Natural killer cell treated with Interleukin-12 subunit alpha and Interleukin-12 subunit beta and Interleukin-15 and Interleukin-18, amount 100 ng/mL, for 72 hours (primary cell): ENCODE data around the gene CARM1. TPM values are rescaled to one million over a fixed set of nuclear protein-coding genes. Genes with fewer than 3 reads are reported as not detected.
"Not testable (repeated sequence)": the region's sequence is repeated elsewhere in the genome, so short reads cannot be mapped to it uniquely, and the experiment has no call there.

ENCODE experiments used
- ATAC-seq, 2 donors: fragments of 150-1000 bp; cut with Tn5 transposase in 1 of 2; sonication (Bioruptor Pico), chemical (Tn5 transposase) in 1 of 2; 2 replicates each; pipeline ENCODE4 v1.10.0; 2021
- DNase-seq: peaks from one replicate; pipeline ENCODE4 v3.0.0; 2022; ENCODE audit warnings: low spot score
- H3K27ac Mint-ChIP-seq, 2 donors: 1 replicate in 1 of 2; 2 replicates in 1 of 2; pipeline ENCODE4 v1.8.0; 2022; ENCODE audit warnings: mixed read lengths in 2 of 2, mild to moderate bottlenecking in 1 of 2, moderate library complexity in 1 of 2
- H3K27me3 Mint-ChIP-seq, 2 donors: 1 replicate in 1 of 2; 2 replicates in 1 of 2; pipeline ENCODE4 v1.8.0; 2022; ENCODE audit warnings: mixed read lengths in 2 of 2
- H3K36me3 Mint-ChIP-seq: one replicate; pipeline ENCODE4 v1.8.0; 2022; ENCODE audit warnings: mixed read lengths
- H3K4me1 Mint-ChIP-seq, 2 donors: 1 replicate in 1 of 2; 2 replicates in 1 of 2; pipeline ENCODE4 v1.8.0; 2022; ENCODE audit warnings: low read depth in 2 of 2, mixed read lengths in 2 of 2, mild to moderate bottlenecking in 1 of 2
- H3K4me3 Mint-ChIP-seq: one replicate; pipeline ENCODE4 v1.8.0; 2022; ENCODE audit warnings: mixed read lengths
- H3K9me3 Mint-ChIP-seq: 2 replicates; pipeline ENCODE4 v1.8.0; 2022; ENCODE audit warnings: mixed read lengths
- total RNA-seq, 2 donors: library from RNA; stranded (reverse); gene quantifications; one replicate each; pipeline ENCODE4 v1.2.3, GENCODE V29; 2022

Gene CARM1
- total RNA-seq, 2 donors from 2014 or later: 48.4 to 60.0 TPM

DNA sequence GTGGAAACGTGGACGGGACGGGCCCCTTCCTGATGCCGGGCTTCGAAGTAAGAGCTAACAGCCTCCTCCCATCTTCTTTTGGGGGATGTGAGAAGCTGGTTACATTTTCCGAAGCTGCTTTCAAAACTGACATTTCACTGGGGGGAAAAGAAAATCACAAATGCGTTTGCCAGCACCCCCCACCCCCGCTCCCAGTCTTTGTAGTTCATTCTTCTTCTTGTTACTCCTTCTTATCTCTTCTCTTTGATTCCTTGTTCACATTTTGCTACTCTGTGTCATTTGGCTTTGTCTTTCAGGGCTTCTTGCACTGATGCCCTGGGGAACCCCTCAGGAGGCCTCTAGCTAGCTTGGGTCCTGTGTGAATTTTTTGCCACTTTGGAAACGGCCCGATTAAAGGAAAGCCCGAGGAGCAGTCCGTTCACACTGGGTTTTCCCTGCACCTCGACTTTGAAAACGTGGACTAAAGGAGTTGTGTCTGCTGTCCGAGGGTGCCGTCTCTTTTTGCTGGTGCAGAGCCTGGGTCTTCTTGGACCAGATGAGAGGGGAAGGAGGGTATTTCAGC, 1.3 kb downstream of the CARM1 start:
- ATAC-seq (no peak), DNase-seq (no peak)
- H3K27ac Mint-ChIP-seq: peak overlapping the region; percentile 62 to 87
- H3K36me3 Mint-ChIP-seq: no peaks in the 10 kb centered on the region
- no peaks in the 10 kb centered on the region for H3K9me3 Mint-ChIP-seq
- H3K4me3 Mint-ChIP-seq: peak overlapping the region; percentile 86
- no peaks in the 10 kb centered on the region for H3K27me3 Mint-ChIP-seq
- peaks cover 27 to 32% of the 10 kb centered on the region in 2 donors for H3K4me1 Mint-ChIP-seq

DNA sequence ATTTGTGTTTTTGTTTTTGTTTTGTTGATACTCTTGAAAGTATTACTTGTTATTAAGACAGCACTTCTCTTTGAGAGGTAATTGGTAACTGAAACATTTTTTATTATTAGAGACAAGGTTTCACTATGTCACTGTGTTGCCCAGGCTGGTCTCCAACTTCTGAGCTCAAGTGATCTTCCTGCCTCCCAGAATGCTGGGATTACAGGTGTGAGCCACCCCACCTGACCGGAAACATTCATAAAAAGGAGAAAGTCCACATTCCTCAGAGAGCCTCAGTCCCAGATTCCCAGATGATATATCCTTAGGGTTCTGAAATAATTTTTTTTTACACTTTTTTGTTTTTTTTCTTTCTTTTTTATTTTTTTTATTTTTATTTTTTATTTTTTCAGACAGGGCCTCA, 2.7 kb downstream of the CARM1 start:
- peaks cover 31 to 32% of the 10 kb centered on the region in 2 donors for H3K4me1 Mint-ChIP-seq
- DNase-seq (no peak), ATAC-seq (no peak)
- no peak overlapping the region for H3K27ac Mint-ChIP-seq
- H3K9me3 Mint-ChIP-seq: no peaks in the 10 kb centered on the region
- no peaks in the 10 kb centered on the region for H3K36me3 Mint-ChIP-seq
- no peaks in the 10 kb centered on the region for H3K27me3 Mint-ChIP-seq
- H3K4me3 Mint-ChIP-seq: no peak overlapping the region

DNA sequence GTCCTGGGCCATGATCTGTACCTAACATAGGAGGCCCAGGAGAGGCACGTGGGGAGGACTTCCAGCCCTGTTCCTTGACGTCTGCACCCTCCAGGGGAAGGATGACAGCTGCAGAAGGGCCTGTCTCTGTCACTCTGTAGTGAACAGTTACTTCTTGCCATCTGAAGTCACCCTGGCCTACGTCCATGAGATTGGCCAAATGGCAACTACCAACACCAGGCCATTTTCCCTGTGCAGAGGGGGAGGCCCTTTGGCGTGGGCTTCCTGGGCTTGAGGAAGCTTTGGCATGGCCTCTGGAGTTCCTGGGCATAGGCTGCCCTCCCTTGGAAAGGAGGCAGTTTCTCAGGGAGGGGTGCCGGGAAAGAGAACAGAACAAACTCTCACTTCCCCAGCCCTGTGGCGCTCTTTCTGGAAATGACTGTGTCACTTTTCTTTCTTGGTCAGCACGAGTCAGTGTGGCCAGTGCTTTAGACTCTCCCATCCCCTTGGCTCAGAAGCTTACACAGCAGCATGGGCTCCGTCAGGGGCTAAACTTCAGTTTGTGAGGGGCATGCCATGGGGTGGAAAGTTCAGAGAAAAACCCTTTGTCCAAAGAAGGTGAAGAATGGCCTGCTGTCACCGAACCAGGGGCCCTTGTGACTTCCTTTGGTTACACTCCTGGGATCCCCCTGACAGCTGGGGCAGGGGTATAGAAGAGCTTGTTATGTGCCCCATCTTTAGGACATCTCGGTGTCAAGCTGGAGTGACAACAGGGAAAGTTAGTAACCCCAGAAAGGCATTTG, 5.3 kb downstream of the CARM1 start:
- Mint-ChIP-seq H3K9me3 (no peaks in the 10 kb centered on the region), H3K4me3 (peak overlapping the region; percentile 60)
- ATAC-seq: peak; percentile 80 to 83

DNA sequence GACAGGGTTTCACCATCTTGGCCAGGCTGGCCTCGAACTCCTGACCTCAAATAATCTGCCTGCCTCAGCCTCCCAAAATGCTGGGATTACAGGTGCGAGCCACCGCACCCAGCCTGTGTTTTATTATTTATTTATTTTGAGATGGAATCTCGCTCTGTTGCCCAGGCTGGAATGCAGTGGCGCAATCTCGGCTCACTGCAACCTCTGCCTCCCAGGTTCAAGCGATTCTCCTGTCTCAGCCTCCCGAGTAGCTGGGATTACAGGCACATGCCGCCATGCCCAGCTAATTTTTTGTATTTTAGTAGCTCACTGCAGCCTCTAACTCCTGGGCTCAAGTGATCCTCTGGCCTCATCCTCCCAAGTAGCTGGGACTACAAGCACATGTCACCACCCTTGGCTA, 6.3 kb downstream of the CARM1 start:
- Mint-ChIP-seq H3K27ac (peak overlapping the region; percentile 59 to 89), H3K4me3 (peak overlapping the region; percentile 71), H3K4me1 (peaks cover 26 to 29% of the 10 kb centered on the region in 2 donors)
- DNase-seq, ATAC-seq, H3K36me3 Mint-ChIP-seq, H3K27me3 Mint-ChIP-seq, H3K9me3 Mint-ChIP-seq: not testable (repeated sequence)

More for the DNA sequence above, 5.3 kb downstream of the CARM1 start:
- Mint-ChIP-seq H3K36me3 (no peaks in the 10 kb centered on the region), H3K27ac (peak overlapping the region; percentile 59 to 79), H3K27me3 (no peaks in the 10 kb centered on the region), H3K4me1 (peaks cover 31 to 33% of the 10 kb centered on the region in 2 donors)
- DNase-seq: peak; percentile 67

DNA sequence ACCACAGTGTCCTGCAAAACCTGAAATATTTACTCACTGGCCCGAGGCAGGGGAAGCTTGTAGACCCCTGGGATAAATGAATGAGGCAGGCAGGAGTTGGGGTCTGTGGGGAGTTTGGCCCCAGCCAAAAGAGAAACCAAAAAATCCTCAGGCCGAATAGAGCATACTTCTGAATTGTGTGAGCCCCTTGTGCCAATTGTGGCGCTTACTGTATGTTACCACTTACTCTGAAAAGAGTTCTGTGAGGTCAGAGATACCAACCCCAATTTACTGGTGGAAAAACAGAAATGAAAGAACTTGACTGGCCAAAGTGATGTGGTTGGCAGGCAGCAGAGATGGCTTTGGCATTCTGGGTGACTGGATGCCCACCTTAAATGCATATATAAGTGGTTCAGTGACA, 6.9 kb downstream of the CARM1 start:
- DNase-seq (no peak), ATAC-seq (no peak)
- Mint-ChIP-seq H3K27ac (peak overlapping the region; percentile 54 to 89), H3K27me3 (no peaks in the 10 kb centered on the region), H3K4me1 (peaks cover 23 to 25% of the 10 kb centered on the region in 2 donors), H3K4me3 (peak overlapping the region; percentile 71), H3K9me3 (no peaks in the 10 kb centered on the region), H3K36me3 (no peaks in the 10 kb centered on the region)

DNA sequence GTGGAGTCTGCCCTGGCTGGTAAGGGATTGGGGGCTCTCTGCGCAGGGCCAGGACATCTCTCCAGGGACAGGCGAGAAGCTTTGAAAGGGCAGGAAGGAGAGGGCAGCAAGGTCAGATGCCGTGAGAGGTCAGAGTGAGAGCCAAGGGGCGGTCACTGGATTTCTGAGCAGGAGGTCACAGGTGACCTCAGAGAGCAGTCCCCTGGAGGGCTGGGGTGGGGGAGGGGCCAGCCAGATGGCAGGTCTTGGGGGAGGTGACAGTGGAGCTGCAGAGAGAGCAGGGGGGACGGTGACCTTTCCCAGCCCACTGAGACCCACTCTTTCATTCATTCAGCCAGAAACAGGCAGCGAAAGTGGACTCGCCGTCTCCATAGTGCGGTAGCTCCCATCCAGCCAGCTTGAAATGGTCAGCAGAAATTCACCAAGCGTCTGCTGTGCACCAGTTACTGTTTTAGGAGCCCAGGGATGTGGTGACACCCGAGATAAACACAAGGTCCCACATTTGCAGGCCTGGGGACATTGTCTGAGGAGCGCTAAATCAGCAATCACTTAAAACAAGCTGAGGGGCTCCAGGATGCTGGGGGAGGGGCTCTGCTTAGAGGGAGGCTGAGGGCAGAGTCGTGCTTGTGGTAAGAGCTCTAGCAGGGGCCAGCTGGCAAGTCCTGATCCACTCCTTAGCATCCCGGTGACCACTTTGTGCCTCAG, 10.2 kb downstream of the CARM1 start:
- no peak overlapping the region for H3K4me3 Mint-ChIP-seq
- H3K27me3 Mint-ChIP-seq: no peaks in the 10 kb centered on the region
- no peak for ATAC-seq
- H3K4me1 Mint-ChIP-seq: peaks cover 21 to 23% of the 10 kb centered on the region in 2 donors
- no peaks in the 10 kb centered on the region for H3K9me3 Mint-ChIP-seq
- no peaks in the 10 kb centered on the region for H3K36me3 Mint-ChIP-seq
- H3K27ac Mint-ChIP-seq: peak overlapping the region in 1 of 2 donors; percentile 59
- DNase-seq: no peak

DNA sequence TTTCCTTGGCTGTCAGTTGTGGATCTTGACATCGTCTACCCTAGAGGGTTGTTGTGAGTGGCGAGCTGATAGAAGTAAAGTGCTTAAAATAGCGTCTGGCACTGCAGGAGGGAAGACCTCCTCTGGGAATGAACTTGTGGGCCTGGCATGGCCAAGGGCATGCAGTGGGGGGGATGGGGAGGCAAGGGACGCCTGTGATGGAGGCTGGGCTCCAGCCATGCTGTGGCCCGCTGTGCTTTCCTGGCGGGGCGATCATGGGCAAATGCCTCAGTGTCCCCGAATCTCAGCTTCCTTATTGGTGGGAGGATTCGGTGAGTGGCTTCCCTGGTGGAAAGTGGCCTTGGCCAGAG, 10.7 kb downstream of the CARM1 start:
- no peaks in the 10 kb centered on the region for H3K9me3 Mint-ChIP-seq
- H3K36me3 Mint-ChIP-seq: no peaks in the 10 kb centered on the region
- no peaks in the 10 kb centered on the region for H3K27me3 Mint-ChIP-seq
- peaks cover 18% of the 10 kb centered on the region in 2 donors for H3K4me1 Mint-ChIP-seq
- no peak overlapping the region for H3K27ac Mint-ChIP-seq
- DNase-seq (no peak), ATAC-seq (no peak)
- no peak overlapping the region for H3K4me3 Mint-ChIP-seq

DNA sequence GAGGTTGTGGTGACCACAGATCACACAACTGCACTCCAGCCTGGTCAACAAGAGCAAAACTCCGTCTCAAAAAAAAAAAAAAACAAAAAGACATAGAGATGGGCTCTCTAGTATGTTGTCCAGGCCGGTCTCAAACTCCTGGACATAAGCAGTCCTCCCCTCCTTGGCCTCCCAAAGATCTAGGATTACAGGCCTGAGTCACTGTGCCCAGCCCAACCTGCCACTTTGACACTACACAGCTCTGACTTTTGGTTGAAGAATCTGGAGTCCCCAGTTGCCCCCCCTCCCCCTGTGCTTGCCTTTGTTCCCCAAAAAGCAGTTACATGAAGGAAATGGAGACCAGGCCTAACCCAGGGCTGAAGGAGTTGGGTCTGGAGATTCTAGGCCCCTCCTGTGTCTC, 12.9 kb downstream of the CARM1 start:
- no peaks in the 10 kb centered on the region for H3K9me3 Mint-ChIP-seq
- H3K4me1 Mint-ChIP-seq: peaks cover 3 to 8% of the 10 kb centered on the region in 2 donors

DNA sequence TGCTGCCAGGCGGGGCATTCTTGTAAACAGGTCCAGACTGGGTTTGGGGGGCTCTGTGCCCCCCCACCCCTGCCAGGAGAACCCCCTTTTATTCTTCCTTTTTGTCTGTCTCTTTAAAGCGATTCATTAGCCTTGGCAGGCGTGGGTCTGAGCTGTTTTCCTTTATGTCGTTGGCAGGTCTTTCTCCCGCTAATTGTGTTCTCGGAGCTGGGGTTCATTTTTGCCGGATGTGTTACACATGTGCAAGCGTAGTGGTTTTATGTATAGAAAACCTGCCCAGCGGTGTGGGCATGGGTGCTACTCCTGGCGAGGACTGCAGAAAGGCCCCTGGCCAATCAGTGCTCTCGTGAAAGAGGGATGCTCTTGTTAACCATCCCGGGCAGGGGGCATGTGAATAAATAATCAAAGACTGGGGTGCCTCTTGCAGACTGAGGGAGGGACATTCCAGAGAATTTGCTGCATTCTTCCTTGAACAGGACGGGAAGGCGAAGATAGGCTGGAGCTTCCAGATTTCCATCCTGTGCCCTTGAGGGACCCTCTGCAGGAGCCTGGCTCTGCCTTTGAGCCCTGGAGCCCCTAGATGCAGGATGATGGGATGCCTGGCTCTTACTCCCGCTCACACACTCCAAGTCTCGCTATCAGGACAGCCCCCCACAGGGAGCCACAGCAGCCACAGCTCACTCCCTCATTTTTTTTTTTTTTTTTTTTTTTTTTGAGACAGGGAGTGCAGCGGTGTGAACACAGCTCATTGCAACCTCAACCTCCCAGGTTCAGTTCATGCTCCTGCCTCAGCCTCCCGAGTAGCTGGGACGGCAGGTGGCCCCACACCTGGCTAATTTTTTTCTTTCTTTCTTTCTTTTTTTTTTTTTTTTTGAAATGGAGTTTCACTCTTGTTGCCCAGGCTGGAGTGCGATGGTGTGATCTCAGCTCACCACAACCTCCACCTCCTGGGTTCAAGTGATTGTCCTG, 14.1 kb downstream of the CARM1 start:
- H3K27me3 Mint-ChIP-seq: no peaks in the 10 kb centered on the region
- no peaks in the 10 kb centered on the region for H3K9me3 Mint-ChIP-seq
- H3K4me1 Mint-ChIP-seq: peaks cover 0 to 6% of the 10 kb centered on the region in 2 donors
- DNase-seq (no peak), ATAC-seq (no peak)
- H3K4me3 Mint-ChIP-seq: no peak overlapping the region
- no peaks in the 10 kb centered on the region for H3K36me3 Mint-ChIP-seq
- H3K27ac Mint-ChIP-seq: peak overlapping the region in 1 of 2 donors; percentile 58

More for the DNA sequence above, 12.9 kb downstream of the CARM1 start:
- no peaks in the 10 kb centered on the region for H3K36me3 Mint-ChIP-seq
- ATAC-seq: no peak
- H3K4me3 Mint-ChIP-seq: no peak overlapping the region
- H3K27ac Mint-ChIP-seq: peak overlapping the region in 1 of 2 donors; percentile 58
- no peaks in the 10 kb centered on the region for H3K27me3 Mint-ChIP-seq
- DNase-seq: no peak

DNA sequence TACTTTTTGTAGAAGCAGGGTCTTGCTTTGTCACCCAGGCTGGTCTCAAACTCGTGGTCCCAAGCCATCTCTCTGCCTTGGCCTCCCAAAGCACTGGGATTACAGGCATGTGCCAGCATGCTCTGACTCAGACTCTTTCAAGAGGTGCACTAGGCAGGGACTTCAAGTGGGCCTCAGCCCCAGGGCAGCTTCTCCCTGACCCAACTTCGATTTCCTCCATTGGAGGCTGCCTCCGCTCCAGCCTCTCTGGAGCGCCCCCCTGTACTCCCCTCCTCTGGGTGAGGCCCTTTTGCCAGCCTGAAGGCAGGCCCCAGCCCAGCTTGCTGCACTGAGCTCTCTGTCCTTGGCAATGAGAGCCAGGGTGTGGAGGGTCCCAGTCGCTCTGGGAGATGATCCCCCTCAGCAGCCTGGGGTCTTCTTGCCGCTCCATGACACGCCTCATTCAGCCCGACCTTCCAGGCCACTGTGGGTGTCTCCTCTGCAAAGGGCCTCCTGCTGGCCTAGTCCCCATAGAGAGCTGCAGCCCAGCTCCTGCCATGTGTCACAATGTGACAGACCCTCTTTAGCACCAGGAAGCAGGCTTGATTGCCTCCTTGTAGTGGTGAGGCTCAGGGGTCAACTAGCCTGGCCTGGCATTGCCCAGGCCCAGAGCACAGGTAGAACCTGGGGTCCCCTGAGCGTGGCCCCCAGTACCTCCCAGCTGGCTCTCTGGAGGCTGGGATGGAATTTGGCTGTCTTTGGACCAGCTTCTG, 16.4 kb downstream of the CARM1 start:
- no peaks in the 10 kb centered on the region for H3K36me3 Mint-ChIP-seq
- DNase-seq (no peak), ATAC-seq (peak in 1 of 2 donors; percentile 8)
- no peaks in the 10 kb centered on the region for H3K27me3 Mint-ChIP-seq
- no peak overlapping the region for H3K4me3 Mint-ChIP-seq
- H3K4me1 Mint-ChIP-seq: peaks cover 0 to 3% of the 10 kb centered on the region in 2 donors
- no peak overlapping the region for H3K27ac Mint-ChIP-seq
- H3K9me3 Mint-ChIP-seq: no peaks in the 10 kb centered on the region

DNA sequence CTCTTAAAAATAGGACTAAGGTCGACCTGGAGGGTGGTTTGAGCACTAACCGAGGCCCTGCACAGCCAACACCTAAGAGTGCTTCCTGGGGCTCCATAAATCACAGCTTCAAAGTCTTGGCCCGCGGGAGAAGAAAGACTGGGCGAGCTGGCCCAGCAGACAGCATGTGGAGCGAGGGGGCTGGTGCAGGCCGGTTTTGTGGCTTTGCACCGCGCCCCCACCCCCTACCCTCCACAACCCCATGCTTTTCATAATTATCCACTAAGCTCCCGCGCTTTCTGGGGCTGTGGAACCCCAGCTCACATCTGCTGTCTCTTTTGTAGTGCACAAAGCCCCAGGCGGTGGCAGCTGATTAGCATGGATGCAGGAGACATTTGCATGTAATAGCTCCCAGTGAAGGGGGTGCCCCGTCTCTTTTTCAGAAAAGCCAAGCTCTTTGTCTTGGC, 17.1 kb downstream of the CARM1 start:
- no peak for DNase-seq
- Mint-ChIP-seq H3K4me3 (no peak overlapping the region), H3K9me3 (no peaks in the 10 kb centered on the region), H3K4me1 (peaks cover 0 to 3% of the 10 kb centered on the region in 2 donors), H3K27ac (no peak overlapping the region), H3K36me3 (no peaks in the 10 kb centered on the region), H3K27me3 (no peaks in the 10 kb centered on the region)
- ATAC-seq: no peak

DNA sequence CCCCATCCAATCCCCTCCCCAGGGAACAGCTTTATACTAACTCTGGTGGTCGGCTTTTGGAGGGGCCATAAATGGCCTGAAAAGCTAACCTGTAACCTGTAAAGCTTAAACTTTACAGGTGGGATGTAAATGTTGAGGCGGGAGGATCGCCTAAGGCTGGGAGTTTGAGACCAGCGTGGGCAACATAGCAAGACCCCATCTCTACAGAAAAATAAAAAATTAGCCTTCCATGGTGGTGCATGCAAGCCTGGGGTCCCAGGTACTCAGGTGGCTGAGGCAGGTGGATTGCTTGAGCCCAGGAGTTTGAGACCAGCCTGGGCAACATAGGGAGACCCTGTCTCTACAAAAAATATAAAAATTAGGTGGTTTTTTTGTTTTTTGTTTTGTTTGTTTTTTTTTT, 18.5 kb downstream of the CARM1 start:
- DNase-seq (no peak), ATAC-seq (no peak)
- no peaks in the 10 kb centered on the region for H3K27me3 Mint-ChIP-seq
- H3K4me3 Mint-ChIP-seq: no peak overlapping the region
- no peaks in the 10 kb centered on the region for H3K36me3 Mint-ChIP-seq
- H3K27ac Mint-ChIP-seq: no peak overlapping the region
- no peaks in the 10 kb centered on the region for H3K9me3 Mint-ChIP-seq
- peaks cover 0 to 6% of the 10 kb centered on the region in 2 donors for H3K4me1 Mint-ChIP-seq
